BJ (cell line): ENCODE measurements around the gene INPP5E. TPM values are rescaled to one million over a fixed set of nuclear protein-coding genes. Genes with fewer than 3 reads are reported as not detected.

Experiments
- CTCF ChIA-PET: fragments of 350-600 bp; formaldehyde crosslinking; extraction: SDS; loops from one replicate; lab custom pipeline; 2021; ENCODE audit warnings: antibody characterized with exemption, inconsistent platforms; lab: Yijun Ruan, JAX
- POLR2A ChIA-PET: fragments of 300-600 bp; sonication (Branson Sonifier 250); formaldehyde crosslinking; extraction: SDS; loops from one replicate; lab custom pipeline; 2021; ENCODE audit warnings: antibody characterized with exemption; lab: Charles Lee
- DNase-seq: peaks from one replicate; pipeline ENCODE4 v3.0.0-alpha.2; 2011; ENCODE audit warnings: low read depth
- H3K27me3 ChIP-seq: 2 replicates; pipeline ENCODE4 v1.6.0; 2011; ENCODE audit warnings: low read length; ENCODE audit not compliant: control insufficient read depth, insufficient read depth
- H3K36me3 ChIP-seq: 2 replicates; pipeline ENCODE4 v1.5.1; 2011; ENCODE audit warnings: low read length; ENCODE audit not compliant: control insufficient read depth, insufficient read depth
- H3K4me3 ChIP-seq: 2 replicates; pipeline ENCODE4 v1.5.1; 2011; ENCODE audit warnings: low read depth, mild to moderate bottlenecking, control low read depth, low read length
- polyA plus RNA-seq: library from polyadenylated mRNA; depleted of rRNA; stranded (reverse); fragments of >200 nt; gene quantifications from 2 replicates; pipeline ENCODE4 v1.2.3, GENCODE V29; 2011
- TF ChIP-seq, protein P1 (sequence below): IDR thresholded peaks from 2 replicates; pipeline ENCODE4 v1.5.1; 2011; ENCODE audit warnings: low read depth, mild to moderate bottlenecking, control low read depth, inconsistent platforms, low read length, moderate library complexity; ENCODE audit not compliant: insufficient read depth

Gene INPP5E
- polyA plus RNA-seq, 1 experiment: 5.6 TPM

DNA sequence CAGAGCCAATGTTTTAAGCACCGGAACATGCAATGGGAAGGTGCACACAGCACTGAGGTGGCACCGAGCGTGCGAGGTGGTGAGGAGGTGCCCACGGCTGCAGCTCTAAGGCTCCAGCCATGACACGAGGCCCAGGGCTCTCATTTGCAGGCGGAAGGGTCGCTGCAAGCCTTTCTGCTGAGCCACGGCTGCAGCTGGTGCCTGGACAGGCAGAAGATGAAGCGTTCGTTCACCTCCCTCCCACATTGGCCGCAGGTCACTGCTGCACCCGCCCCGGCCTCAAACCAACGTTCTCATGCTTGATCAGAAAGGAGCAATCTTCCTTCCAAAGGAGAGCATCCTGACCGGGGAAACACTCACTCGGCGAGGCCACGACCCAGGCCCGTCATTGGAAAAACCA is 4.5 kb upstream of the INPP5E start:
- no peak overlapping the region for H3K4me3 ChIP-seq
- peaks cover 58% of the 10 kb centered on the region for H3K36me3 ChIP-seq
- H3K27me3 ChIP-seq: no peaks in the 10 kb centered on the region
- no peak for DNase-seq
- TF ChIP-seq, protein P1, sequence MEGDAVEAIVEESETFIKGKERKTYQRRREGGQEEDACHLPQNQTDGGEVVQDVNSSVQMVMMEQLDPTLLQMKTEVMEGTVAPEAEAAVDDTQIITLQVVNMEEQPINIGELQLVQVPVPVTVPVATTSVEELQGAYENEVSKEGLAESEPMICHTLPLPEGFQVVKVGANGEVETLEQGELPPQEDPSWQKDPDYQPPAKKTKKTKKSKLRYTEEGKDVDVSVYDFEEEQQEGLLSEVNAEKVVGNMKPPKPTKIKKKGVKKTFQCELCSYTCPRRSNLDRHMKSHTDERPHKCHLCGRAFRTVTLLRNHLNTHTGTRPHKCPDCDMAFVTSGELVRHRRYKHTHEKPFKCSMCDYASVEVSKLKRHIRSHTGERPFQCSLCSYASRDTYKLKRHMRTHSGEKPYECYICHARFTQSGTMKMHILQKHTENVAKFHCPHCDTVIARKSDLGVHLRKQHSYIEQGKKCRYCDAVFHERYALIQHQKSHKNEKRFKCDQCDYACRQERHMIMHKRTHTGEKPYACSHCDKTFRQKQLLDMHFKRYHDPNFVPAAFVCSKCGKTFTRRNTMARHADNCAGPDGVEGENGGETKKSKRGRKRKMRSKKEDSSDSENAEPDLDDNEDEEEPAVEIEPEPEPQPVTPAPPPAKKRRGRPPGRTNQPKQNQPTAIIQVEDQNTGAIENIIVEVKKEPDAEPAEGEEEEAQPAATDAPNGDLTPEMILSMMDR: no peak
- POLR2A ChIA-PET: no interaction called here
- CTCF ChIA-PET: interaction anchor here (0.8 to 1.3 kb wide), 2 partner anchors 40 to 131 kb away, joined by 3 read pairs; no protein-coding TSS in a partner anchor

DNA sequence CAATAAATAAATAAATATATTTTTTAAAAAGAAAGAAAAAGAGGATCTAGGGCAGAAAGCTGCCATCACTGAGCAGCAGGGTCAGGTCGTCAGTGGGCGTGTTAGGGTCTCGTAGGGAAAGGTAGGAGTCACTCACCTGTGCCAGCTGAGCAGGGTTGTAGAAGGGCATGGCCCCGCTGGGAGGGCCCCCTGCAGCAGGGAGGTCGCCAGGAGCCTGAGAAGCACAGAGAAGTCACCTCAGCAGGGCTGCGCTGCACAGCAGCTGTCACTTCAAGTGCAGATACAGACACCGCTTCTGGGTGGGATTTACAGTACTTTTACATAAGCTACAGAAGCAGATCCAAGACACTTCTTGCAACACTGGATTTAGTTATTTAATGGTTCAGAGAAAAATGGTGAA is 4.0 kb upstream of the INPP5E start:
- Histone ChIP-seq H3K36me3 (peaks cover 56% of the 10 kb centered on the region), H3K27me3 (no peaks in the 10 kb centered on the region), H3K4me3 (no peak overlapping the region)
- TF ChIP-seq, protein P1: no peak
- no peak for DNase-seq
- ChIA-PET POLR2A (no interaction called here), CTCF (interaction anchor here (1.3 kb wide), 1 partner anchor 40 kb away, joined by 3 read pairs; no protein-coding TSS in a partner anchor)

DNA sequence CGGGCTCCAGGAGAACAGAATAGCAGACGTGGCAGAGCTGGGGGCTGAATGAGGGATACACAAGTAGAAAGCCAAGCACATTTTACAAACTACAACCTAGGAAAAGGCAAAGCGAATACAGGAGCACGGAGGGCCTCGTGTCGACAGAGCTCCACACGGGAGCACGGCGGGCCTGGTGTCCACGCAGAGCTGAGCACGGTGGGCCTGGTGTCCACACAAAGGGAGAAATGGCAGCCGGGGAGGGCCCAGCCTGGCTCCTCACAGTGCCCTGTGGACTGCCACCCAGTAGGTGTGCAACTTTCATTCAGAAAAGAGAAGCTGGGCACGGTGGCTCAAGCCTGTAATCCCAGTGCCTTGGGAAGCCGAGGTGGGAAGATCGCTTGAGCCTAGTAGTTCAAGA is 3.4 kb upstream of the INPP5E start:
- Histone ChIP-seq H3K4me3 (no peak overlapping the region), H3K27me3 (no peaks in the 10 kb centered on the region), H3K36me3 (peaks cover 54% of the 10 kb centered on the region)
- ChIA-PET POLR2A (no interaction called here), CTCF (interaction anchor here (0.9 to 1.3 kb wide), 3 partner anchors 27 to 41 kb away, joined by 3 to 5 read pairs (median 3); no protein-coding TSS in a partner anchor)
- DNase-seq: no peak
- TF ChIP-seq, protein P1: no peak

DNA sequence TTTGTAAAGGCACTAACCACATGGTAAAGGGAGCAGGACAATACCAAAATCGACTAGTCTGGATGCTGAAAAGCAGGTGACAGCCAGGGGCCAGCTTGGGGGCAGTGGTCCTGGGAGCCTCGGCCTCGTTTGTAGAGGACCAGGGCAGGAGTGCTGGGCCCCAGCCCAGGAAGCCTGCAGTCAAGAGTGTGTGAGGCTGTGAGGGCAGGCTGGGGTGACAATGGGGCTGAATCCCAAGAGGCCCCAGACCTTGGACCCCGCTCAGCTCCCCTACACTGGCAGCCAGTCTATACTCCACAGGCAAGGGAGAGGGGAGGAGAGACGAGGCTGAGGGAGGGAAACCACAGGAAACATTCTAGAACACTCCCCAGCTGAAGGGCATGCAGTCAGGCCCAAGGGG is 2.6 kb upstream of the INPP5E start:
- CTCF ChIA-PET: interaction anchor here (0.9 to 1.3 kb wide), 2 partner anchors 28 to 33 kb away, joined by 3 to 5 read pairs; no protein-coding TSS in a partner anchor
- POLR2A ChIA-PET: no interaction called here
- DNase-seq: no peak
- Histone ChIP-seq H3K36me3 (peaks cover 50% of the 10 kb centered on the region), H3K4me3 (no peak overlapping the region), H3K27me3 (no peaks in the 10 kb centered on the region)
- TF ChIP-seq, protein P1: no peak

DNA sequence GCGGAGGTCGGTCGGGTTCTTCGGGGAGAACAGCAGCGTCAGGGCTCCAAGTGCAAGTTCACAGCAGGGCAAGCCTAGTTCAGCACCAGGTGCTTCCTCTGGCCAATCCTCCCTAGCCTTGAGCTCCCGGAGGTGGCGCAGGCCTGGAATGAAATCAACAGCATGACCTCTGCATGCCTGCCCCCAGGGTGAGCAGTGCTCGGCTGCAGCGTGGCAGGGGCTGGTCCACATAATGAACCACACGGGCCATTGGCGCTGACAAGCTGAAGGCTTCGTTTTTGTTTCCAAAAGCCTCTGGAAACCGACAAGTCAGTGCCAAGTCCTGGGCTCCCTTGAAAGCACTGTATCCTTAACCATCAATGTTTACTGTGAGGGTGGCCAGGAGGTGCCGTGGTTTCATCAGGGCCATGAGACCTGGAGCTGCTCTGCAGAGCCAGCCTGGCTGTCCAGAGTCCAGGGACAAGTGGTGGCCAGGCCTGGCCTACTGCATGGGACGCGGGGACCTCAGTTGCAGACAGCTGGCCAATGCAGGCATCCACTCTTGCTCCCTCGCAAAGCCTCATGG is 2.1 kb upstream of the INPP5E start:
- Histone ChIP-seq H3K4me3 (no peak overlapping the region), H3K36me3 (peaks cover 46% of the 10 kb centered on the region), H3K27me3 (no peaks in the 10 kb centered on the region)
- ChIA-PET POLR2A (no interaction called here), CTCF (interaction anchor here (1.0 to 1.3 kb wide), 2 partner anchors 29 to 48 kb away, joined by 3 to 5 read pairs; no protein-coding TSS in a partner anchor)
- DNase-seq: no peak
- TF ChIP-seq, protein P1: no peak
